T1000 (cell line): ENCODE results near the gene SAMD10.
"Not testable (repeated sequence)": the region's sequence is repeated elsewhere in the genome, so short reads cannot be mapped to it uniquely, and the experiment has no call there.

ENCODE experiments used
- DNase-seq: peaks from one replicate; lab custom pipeline; 2025; ENCODE audit warnings: mixed read lengths; lab: John Stamatoyannopoulos, UW

Gene SAMD10

GRCh38 chr20:63941282-63942081, 38.0 kb downstream of the SAMD10 start:
- no peak for DNase-seq

GRCh38 chr20:63940472-63941266, 38.8 kb downstream of the SAMD10 start:
- no peak for DNase-seq

- no peak for DNase-seq
These were observed 39.4 kb downstream of the SAMD10 start for GRCh38 chr20:63940071-63940471.

- no peak for DNase-seq
These were observed 40.1 kb downstream of the SAMD10 start for GRCh38 chr20:63939061-63939935.

- no peak for DNase-seq
These were observed 41.8 kb downstream of the SAMD10 start for GRCh38 chr20:63937596-63937995.

DNA sequence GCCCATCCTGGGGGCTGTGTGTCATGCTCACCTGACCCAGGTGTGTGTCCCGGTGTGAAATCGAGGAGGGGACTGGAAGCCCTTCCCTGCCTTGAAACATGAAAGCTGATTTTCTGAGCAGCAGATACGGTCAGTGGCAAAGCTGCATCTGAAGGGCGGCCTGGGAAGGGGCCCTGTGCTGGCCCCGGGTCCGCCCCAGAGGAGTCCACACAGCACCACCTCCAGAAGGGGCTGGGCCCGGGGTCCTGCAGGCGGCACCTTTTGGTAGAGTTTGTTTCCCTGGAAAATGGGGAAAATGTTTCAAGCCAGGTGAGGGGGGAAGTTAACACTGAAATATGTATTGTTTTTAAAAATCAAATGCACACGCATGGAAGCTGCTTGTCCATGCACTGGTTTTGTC, 44.0 kb downstream of the SAMD10 start:
- DNase-seq, result no peak

DNA sequence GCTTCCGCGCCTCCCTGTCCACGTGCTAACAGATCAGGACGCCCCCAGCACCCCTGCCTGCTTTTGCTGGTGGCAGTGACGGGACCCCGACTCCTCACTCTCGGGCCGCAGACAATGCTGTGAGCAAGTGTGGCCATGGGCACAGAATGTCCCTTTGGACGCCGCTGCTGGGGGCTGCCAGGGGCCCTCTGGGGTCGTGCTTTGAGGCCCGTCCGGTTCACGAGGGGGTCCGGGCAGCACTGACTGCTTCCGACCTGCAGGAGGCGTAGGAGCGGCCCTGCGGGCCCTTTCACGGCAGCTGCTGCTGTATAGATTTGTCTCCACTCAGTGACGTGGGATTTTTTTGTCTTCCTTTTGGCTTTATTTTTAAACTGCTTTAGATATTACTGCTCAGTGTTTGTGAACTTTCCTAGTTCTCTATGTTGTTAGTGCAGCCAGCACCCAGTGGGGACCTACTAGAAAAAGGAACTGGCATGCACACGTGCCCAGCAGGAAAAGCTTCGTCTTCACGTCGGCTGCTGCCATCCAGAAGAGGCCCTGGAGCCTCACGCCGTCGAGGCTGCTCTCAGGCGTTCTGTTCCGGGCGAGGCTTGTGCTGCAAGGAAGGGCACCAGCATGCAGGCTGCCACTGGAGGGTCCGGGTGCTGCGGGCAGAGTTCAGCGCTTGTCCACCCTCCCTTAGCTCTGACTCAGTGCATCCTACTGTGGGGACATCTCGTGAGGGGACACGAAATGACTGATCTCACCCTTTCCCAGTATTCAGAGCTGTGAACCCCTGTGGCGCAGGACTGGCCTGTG, 45.0 kb downstream of the SAMD10 start:
- no peak for DNase-seq

DNA sequence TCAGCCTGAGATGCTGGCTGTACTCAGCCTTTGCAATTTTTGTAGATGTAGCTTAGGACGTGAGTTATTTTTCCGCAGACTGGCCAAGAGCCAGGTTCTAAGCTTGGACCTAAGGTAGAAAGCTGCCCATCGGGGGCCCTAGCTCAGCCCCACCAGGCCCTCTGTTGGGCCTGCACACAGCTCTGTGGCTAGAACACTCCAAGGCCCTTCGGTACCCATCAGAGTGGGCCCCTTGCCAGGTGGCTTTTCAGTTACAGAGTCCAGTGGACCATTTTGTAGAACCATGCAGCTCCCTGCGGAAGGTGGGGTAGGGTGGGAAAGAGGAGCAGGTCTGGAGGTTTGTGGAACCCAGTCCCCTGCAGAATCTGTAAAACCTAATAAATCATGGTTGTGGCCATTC, 45.8 kb downstream of the SAMD10 start:
- DNase-seq, result no peak

DNA sequence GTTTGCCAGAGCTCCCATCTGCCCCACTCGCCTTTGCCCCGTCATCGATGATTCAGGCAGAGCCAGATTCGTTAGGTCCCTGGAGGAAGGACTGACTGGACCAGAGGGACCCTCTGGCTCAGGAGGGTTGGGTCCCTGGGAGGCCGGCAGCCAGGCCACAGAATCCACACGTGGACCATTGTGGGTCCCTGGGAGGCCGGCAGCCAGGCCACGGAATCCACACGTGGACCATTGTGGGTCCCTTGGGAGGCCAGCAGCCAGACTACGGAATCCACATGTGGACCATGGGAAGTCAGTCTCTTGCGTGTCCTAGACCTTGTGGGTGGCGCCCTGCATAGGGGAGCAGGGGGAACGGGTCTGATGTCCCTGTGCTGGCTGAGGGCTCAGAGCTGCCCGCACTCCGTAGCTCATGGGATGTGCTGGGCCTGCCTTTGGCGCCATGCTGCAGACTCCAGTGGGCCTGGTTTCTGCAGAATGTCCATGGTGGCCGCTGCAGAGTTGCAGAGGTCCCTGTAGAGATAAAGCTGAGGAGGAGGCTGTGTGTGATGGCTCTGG, 46.8 kb downstream of the SAMD10 start:
- DNase-seq, result no peak

DNA sequence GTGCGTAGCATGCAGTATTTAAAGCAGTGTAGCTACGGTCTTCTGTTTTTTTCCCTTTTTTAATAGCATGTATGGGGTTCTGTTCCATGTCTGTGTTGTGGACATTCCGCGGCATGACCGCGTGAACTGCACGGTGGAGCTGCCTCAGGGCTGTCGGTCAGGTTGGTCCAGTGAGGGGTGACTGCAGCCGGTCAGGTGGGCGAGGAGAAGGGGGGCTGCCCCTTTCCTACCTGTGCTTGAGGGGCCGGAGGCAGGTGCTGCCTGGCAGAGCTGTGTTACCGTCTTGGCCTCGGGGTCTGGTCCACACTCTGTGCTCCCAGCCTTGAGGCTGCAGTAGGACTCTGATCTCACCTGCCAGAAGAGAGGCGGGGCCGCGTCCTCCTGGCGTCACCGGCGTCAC, 47.7 kb downstream of the SAMD10 start:
- no peak for DNase-seq

DNA sequence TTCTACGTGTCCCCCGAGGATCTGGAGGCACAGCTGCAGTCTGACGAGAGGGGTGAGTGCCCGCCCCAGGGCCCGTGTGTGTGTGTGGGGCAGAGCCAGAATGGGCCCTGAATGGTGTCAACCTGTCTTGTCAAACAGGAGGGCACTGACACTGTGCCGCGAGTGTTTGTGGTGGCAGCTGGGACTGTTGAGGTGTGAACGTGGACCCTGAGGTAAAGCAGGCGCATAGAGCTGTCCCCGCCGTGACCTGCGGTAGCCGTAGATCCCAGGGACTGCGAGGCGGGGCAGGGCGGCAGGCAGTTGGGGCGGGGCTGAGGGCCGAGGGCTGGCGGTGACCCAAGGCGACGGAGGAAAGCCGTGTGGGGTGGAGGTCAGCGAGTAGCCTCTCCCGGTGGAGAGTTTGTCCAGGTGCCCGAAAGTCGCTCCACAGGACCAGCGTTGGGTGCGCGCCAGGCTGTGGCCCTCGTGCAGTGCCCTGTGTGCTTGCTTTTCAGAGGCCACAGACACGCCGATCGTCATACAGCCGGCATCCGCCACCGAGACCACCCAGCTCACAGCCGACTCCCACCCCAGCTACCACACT, 48.4 kb downstream of the SAMD10 start:
- no peak for DNase-seq

DNA sequence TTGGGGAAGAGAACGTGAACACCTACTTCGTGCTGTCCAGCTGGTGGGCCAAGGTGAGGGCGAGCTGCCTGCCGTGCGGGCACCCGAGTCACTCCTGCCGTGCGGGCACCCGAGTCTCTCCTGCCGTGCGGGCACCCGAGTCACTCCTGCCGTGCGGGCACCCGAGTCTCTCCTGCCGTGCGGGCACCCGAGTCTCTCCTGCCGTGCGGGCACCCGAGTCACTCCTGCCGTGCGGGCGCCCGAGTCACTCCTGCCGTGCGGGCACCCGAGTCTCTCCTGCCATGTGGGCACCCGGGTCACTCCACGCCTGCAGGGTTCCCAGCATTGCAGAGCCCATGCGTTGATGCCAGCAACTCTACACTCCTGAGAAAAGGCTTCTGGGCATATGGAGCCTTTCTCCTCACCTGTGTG, 50.0 kb downstream of the SAMD10 start:
- DNase-seq, result not testable (repeated sequence)

- DNase-seq, result no peak
These were observed 50.4 kb downstream of the SAMD10 start for GRCh38 chr20:63929071-63929470.

GRCh38 chr20:63926298-63926697, 53.1 kb downstream of the SAMD10 start:
- no peak for DNase-seq

DNA sequence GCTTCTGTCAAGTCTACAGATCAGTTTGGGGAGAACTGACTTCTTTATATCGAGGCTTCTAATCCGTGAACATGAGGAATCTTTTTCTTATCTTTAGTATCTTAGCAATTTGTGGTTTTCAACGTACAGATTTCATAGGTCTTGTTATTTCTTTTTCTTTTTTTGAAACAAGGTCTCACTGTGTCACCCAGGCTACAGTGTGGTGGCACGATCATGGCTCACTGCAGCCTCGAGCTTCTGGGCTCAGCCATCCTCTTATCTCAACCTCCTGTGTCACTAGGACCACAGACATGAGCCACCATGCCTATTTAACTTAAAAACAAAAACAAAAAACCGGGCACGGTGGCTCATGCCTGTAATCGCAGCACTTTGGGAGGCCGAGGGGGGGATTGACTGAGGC, 55.2 kb downstream of the SAMD10 start:
- DNase-seq, result no peak
